GM23338 (cell line): ENCODE data around the gene WDR74. TPM values are rescaled to one million over a fixed set of nuclear protein-coding genes. Genes with fewer than 3 reads are reported as not detected.

Experiments used
- ATAC-seq: fragments of 200-7000 bp; cut with Tn5 transposase; 3 replicates; pipeline ENCODE4 v1.9.1; 2020
- DNase-seq: peaks from one replicate; pipeline ENCODE4 v3.0.0-alpha.2; 2015; ENCODE audit warnings: low spot score
- H2AFZ ChIP-seq: fragments of 200-600 bp; sonication (generic); 2 replicates; pipeline ENCODE4 v1.8.0; 2016; ENCODE audit warnings: antibody characterized with exemption, mild to moderate bottlenecking, moderate library complexity
- H3F3A ChIP-seq: fragments of 200-600 bp; sonication (generic); replicated peaks from 2 replicates; pipeline ENCODE4 v1.8.0; 2017; ENCODE audit warnings: antibody characterized with exemption, mixed run types, low read depth
- H3K27ac ChIP-seq: fragments of 200-600 bp; sonication (generic); 2 replicates; pipeline ENCODE4 v1.6.1; 2016; ENCODE audit warnings: low read depth
- H3K27me3 ChIP-seq: fragments of 200-600 bp; sonication (generic); 2 replicates; pipeline ENCODE4 v1.8.0; 2016; ENCODE audit warnings: mild to moderate bottlenecking, mixed run types, moderate library complexity; ENCODE audit not compliant: insufficient read depth
- H3K36me3 ChIP-seq: fragments of 200-600 bp; sonication (generic); 2 replicates; pipeline ENCODE4 v1.8.0; 2016; ENCODE audit warnings: mild to moderate bottlenecking; ENCODE audit not compliant: insufficient read depth
- H3K4me1 ChIP-seq: fragments of 200-600 bp; sonication (generic); 2 replicates; pipeline ENCODE4 v1.8.0; 2016; ENCODE audit warnings: mild to moderate bottlenecking, moderate library complexity; ENCODE audit not compliant: insufficient read depth
- H3K4me2 ChIP-seq: fragments of 200-600 bp; sonication (generic); 2 replicates; pipeline ENCODE4 v1.7.1; 2017; ENCODE audit warnings: mixed run types
- H3K4me3 ChIP-seq: fragments of 200-600 bp; sonication (generic); 2 replicates; pipeline ENCODE4 v1.6.1; 2016; ENCODE audit warnings: mixed run types
- H3K79me2 ChIP-seq: fragments of 200-600 bp; sonication (generic); replicated peaks from 2 replicates; pipeline ENCODE4 v1.8.0; 2017; ENCODE audit warnings: mild to moderate bottlenecking; ENCODE audit not compliant: insufficient read depth
- H3K9me2 ChIP-seq: fragments of 200-600 bp; sonication (generic); 2 replicates; pipeline ENCODE4 v1.8.0; 2017; ENCODE audit not compliant: insufficient read depth
- H4K20me1 ChIP-seq: fragments of 200-600 bp; sonication (generic); replicated peaks from 2 replicates; pipeline ENCODE4 v1.8.0; 2017; ENCODE audit warnings: mild to moderate bottlenecking; ENCODE audit not compliant: insufficient read depth
- H3K27ac Mint-ChIP-seq: 2 replicates; pipeline ENCODE4 v1.8.0; 2020; ENCODE audit warnings: inconsistent platforms, mild to moderate bottlenecking, moderate library complexity, mixed read lengths
- H3K27me3 Mint-ChIP-seq: 3 replicates; pipeline ENCODE4 v1.8.0; 2022; ENCODE audit warnings: low read depth, mild to moderate bottlenecking, moderate library complexity, mixed read lengths, inconsistent platforms; ENCODE audit not compliant: insufficient read depth, poor library complexity
- H3K36me3 Mint-ChIP-seq: 3 replicates; pipeline ENCODE4 v1.8.0; 2021; ENCODE audit warnings: low read depth, mild to moderate bottlenecking, inconsistent platforms, moderate library complexity, mixed read lengths
- H3K4me1 Mint-ChIP-seq: 3 replicates; pipeline ENCODE4 v1.8.0; 2020; ENCODE audit warnings: mild to moderate bottlenecking, inconsistent platforms, mixed read lengths
- H3K4me3 Mint-ChIP-seq: 3 replicates; pipeline ENCODE4 v1.8.0; 2021; ENCODE audit warnings: moderate library complexity, mild to moderate bottlenecking, inconsistent platforms, mixed read lengths
- H3K9me3 Mint-ChIP-seq: 3 replicates; pipeline ENCODE4 v1.8.0; 2020; ENCODE audit warnings: moderate library complexity, mild to moderate bottlenecking, inconsistent platforms, mixed read lengths
- CTCF ChIP-seq, 2 experiments: fragments of 200-600 bp in 1 of 2; sonication (generic) in 1 of 2; conservative IDR thresholded peaks; 2 replicates each; pipeline versions ENCODE4 v1.5.1 to v1.6.1; 2016 to 2017; ENCODE audit warnings: antibody characterized with exemption in 2 of 2, low read depth in 2 of 2, mild to moderate bottlenecking in 2 of 2, moderate library complexity in 1 of 2
- ETS1 ChIP-seq: IDR thresholded peaks from 2 replicates; pipeline ENCODE4 v1.6.1; 2016; ENCODE audit warnings: antibody characterized with exemption
- EZH2 ChIP-seq: fragments of 200-600 bp; sonication (generic); IDR thresholded peaks from one replicate; pipeline ENCODE4 v1.8.0; 2017; ENCODE audit warnings: antibody characterized with exemption, mild to moderate bottlenecking, low read depth; ENCODE audit not compliant: unreplicated experiment
- EZH2phosphoT487 ChIP-seq: fragments of 200-600 bp; sonication (generic); IDR thresholded peaks from one replicate; pipeline ENCODE4 v1.8.1; 2018; ENCODE audit warnings: antibody characterized with exemption; ENCODE audit not compliant: unreplicated experiment
- NANOG ChIP-seq: IDR thresholded peaks from 2 replicates; pipeline ENCODE4 v1.6.1; 2016; ENCODE audit warnings: antibody characterized with exemption, borderline replicate concordance
- POLR2AphosphoS5 ChIP-seq: IDR thresholded peaks from 2 replicates; pipeline ENCODE4 v1.6.1; 2016; ENCODE audit warnings: antibody characterized with exemption, low read depth
- REST ChIP-seq: IDR thresholded peaks from one replicate; pipeline ENCODE4 v1.6.1; 2018; ENCODE audit warnings: antibody characterized with exemption; ENCODE audit not compliant: unreplicated experiment
- ZNF114 ChIP-seq: fragments of 250-450 bp; sonication (Bioruptor Pico); IDR thresholded peaks from 2 replicates; pipeline ENCODE4 v1.5.0; 2020; ENCODE audit warnings: mild to moderate bottlenecking, moderate library complexity
- ZNF462 ChIP-seq: fragments of 250-450 bp; sonication (Bioruptor Pico); IDR thresholded peaks from 2 replicates; pipeline ENCODE4 v1.5.0; 2020; ENCODE audit warnings: mild to moderate bottlenecking, moderate library complexity
- polyA plus RNA-seq: library from polyadenylated mRNA; unstranded; fragments of >200 nt; fragmentation: Nextera tagmentation; extraction: Ambion mirVana; gene quantifications from 2 replicates; pipeline ENCODE4 v1.2.1, GENCODE V29; 2016
- total RNA-seq: library from RNA; depleted of rRNA; stranded (reverse); fragments of >200 nt; shearing (Covaris generic); gene quantifications from 2 replicates; pipeline ENCODE4 v1.2.3, GENCODE V29; 2014

WDR74 gene
- total and polyA plus RNA-seq, 2 experiments from 2014 or later: 94.4 to 136 TPM

GRCh38 chr11:62810748-62811147, 28.6 kb downstream of the WDR74 start (continued):
- TF ChIP-seq ETS1: no peak

- H3K4me2 ChIP-seq: peak overlapping the region; percentile 94
- peak overlapping the region; percentile 98; the same call in 1 of the 2 replicates for H2AFZ ChIP-seq
- H4K20me1 ChIP-seq: peaks cover 10% of the 10 kb centered on the region
- no peak overlapping the region for H3K27ac Mint-ChIP-seq
- peaks cover 18% of the 10 kb centered on the region for H3K4me1 Mint-ChIP-seq
- TF ChIP-seq ZNF114: no peak
- TF ChIP-seq POLR2AphosphoS5: no peak
- TF ChIP-seq ETS1: no peak
- no peak for TF ChIP-seq ZNF462
- no peak for TF ChIP-seq EZH2
- no peak for TF ChIP-seq CTCF (conservative IDR thresholded peaks at IDR 0.05; ENCODE audit: low read depth in 2 of 2)
- TF ChIP-seq NANOG: no peak
- no peak for TF ChIP-seq REST
- no peak for TF ChIP-seq EZH2phosphoT487
- peak overlapping the region; percentile 73 for H3K4me3 ChIP-seq
- ATAC-seq: no peak
- no peaks in the 10 kb centered on the region for H3K9me2 ChIP-seq
- DNase-seq: no peak
- H3F3A ChIP-seq: peaks cover 12% of the 10 kb centered on the region
- no peaks in the 10 kb centered on the region for H3K27me3 ChIP-seq
- 0 out of 2 replicates have a peak overlapping the region, but pooled peaks have one; percentile 92 for H3K27ac ChIP-seq
- H3K79me2 ChIP-seq: peaks cover 27% of the 10 kb centered on the region
- peaks cover 13% of the 10 kb centered on the region; the same call in 1 of the 2 replicates for H3K36me3 ChIP-seq
- H3K9me3 Mint-ChIP-seq: no peaks in the 10 kb centered on the region
- H3K36me3 Mint-ChIP-seq: peaks cover 21% of the 10 kb centered on the region
- H3K4me1 ChIP-seq: peaks cover 14% of the 10 kb centered on the region; the same call in 1 of the 2 replicates
- H3K4me3 Mint-ChIP-seq: peak overlapping the region; percentile 97
- peaks cover 6% of the 10 kb centered on the region for H3K27me3 Mint-ChIP-seq
Observed at GRCh38 chr11:62806611-62807121, 32.7 kb downstream of the WDR74 start.
